GM12878 (cell line): ENCODE results near the gene SPINK4. TPM values are rescaled to one million over a fixed set of nuclear protein-coding genes. Genes with fewer than 3 reads are reported as not detected.
A peak's percentile ranks its signal among the peaks of the same experiment; 100 is the strongest.

Experiments used
- BCL11A ChIP-seq: IDR thresholded peaks from 2 replicates; pipeline ENCODE4 v1.6.1; 2011; ENCODE audit warnings: low read depth, low read length
- CHD2 ChIP-seq: IDR thresholded peaks from 2 replicates; pipeline ENCODE4 v1.6.1; 2011; ENCODE audit warnings: low read depth, low read length, improper control_type of control experiment, borderline replicate concordance
- CREB1 ChIP-seq: IDR thresholded peaks from 2 replicates; pipeline ENCODE4 v1.6.1; 2012; ENCODE audit warnings: low read depth, mild to moderate bottlenecking, inconsistent platforms
- EZH2 ChIP-seq: IDR thresholded peaks from 2 replicates; pipeline ENCODE4 v1.6.1; 2012; ENCODE audit warnings: low read depth, mild to moderate bottlenecking, control low read depth, inconsistent platforms, low read length, borderline replicate concordance; ENCODE audit not compliant: control insufficient read depth
- HCFC1 ChIP-seq: fragments of 150-350 bp; IDR thresholded peaks from 2 replicates; pipeline ENCODE4 v1.6.1; 2014; ENCODE audit warnings: low read length
- JUND ChIP-seq: IDR thresholded peaks from 2 replicates; pipeline ENCODE4 v1.6.1; 2012; ENCODE audit warnings: low read depth, mild to moderate bottlenecking, low read length, improper control_type of control experiment, moderate library complexity
- MYB ChIP-seq: fragments of 150-350 bp; IDR thresholded peaks from 2 replicates; pipeline ENCODE4 v1.6.1; 2014; ENCODE audit warnings: mild to moderate bottlenecking, low read depth, low read length, borderline replicate concordance
- MYC ChIP-seq: IDR thresholded peaks from 2 replicates; pipeline ENCODE4 v1.6.1; 2011; ENCODE audit warnings: mild to moderate bottlenecking, low read length, moderate library complexity, inconsistent platforms; ENCODE audit not compliant: insufficient read depth, insufficient replicate concordance, insufficient read length, severe bottlenecking
- NFIC ChIP-seq: IDR thresholded peaks from 2 replicates; pipeline ENCODE4 v1.6.1; 2012; ENCODE audit warnings: low read depth, mild to moderate bottlenecking, inconsistent platforms, low read length, moderate library complexity
- NFYA ChIP-seq: IDR thresholded peaks from 2 replicates; pipeline ENCODE4 v1.6.1; 2011; ENCODE audit warnings: low read depth, mild to moderate bottlenecking, low read length, improper control_type of control experiment, borderline replicate concordance
- PKNOX1 ChIP-seq: fragments of 450-650 bp; IDR thresholded peaks from 2 replicates; pipeline ENCODE4 v1.6.1; 2016; ENCODE audit warnings: mild to moderate bottlenecking
- RCOR1 ChIP-seq: conservative IDR thresholded peaks from 2 replicates; pipeline ENCODE4 v1.6.1; 2012; ENCODE audit warnings: low read depth, low read length, improper control_type of control experiment
- SMARCA5 ChIP-seq: fragments of 450-650 bp; IDR thresholded peaks from 2 replicates; pipeline ENCODE4 v1.6.1; 2017; ENCODE audit warnings: mild to moderate bottlenecking
- SP1 ChIP-seq: IDR thresholded peaks from one replicate; pipeline ENCODE4 v1.6.1; 2011; ENCODE audit warnings: low read depth, low read length
- SPI1 ChIP-seq: IDR thresholded peaks from 2 replicates; pipeline ENCODE4 v1.6.1; 2011; ENCODE audit warnings: low read depth, mild to moderate bottlenecking, low read length, moderate library complexity, borderline replicate concordance; ENCODE audit not compliant: insufficient read depth
- SREBF2 ChIP-seq: IDR thresholded peaks from 2 replicates; pipeline ENCODE4 v1.6.1; 2012; ENCODE audit warnings: mild to moderate bottlenecking, low read length
- SRF ChIP-seq, 2 experiments: IDR thresholded peaks; 2 replicates each; pipeline ENCODE4 v1.6.1; 2011; ENCODE audit warnings: low read depth in 2 of 2, low read length in 2 of 2, mild to moderate bottlenecking in 1 of 2, moderate library complexity in 1 of 2
- TARDBP ChIP-seq: IDR thresholded peaks from 2 replicates; pipeline ENCODE4 v1.6.1; 2016; ENCODE audit warnings: borderline replicate concordance
- ZBTB33 ChIP-seq: fragments of 450-650 bp; IDR thresholded peaks from 2 replicates; pipeline ENCODE4 v1.6.1; 2017; ENCODE audit warnings: mild to moderate bottlenecking
- ZNF24 ChIP-seq: fragments of 450-650 bp; IDR thresholded peaks from 2 replicates; pipeline ENCODE4 v1.6.1; 2017; ENCODE audit warnings: antibody characterized with exemption, mild to moderate bottlenecking
- polyA plus RNA-seq, 11 experiments: library from polyadenylated mRNA; depleted of rRNA in 4 of 11; unstranded in 6 of 11; stranded (reverse) in 5 of 11; fragments of >200 nt; fragmentation: Nextera tagmentation in 4 of 11; fragmentation: Illumina TruSeq in 1 of 11; extraction: Ambion mirVana in 4 of 11; extraction: Trizol in 1 of 11; gene quantifications; 1 replicate in 1 of 11; 2 replicates in 10 of 11; pipeline versions ENCODE4 v1.2.1 to v1.2.3, GENCODE V29; 2011 to 2016; ENCODE audit warnings: inconsistent platforms in 2 of 11, missing spikeins in 2 of 11, low read depth in 1 of 11
- total RNA-seq, 4 experiments: library from RNA; depleted of rRNA in 3 of 4; stranded (reverse); fragments of >200 nt in 3 of 4; fragmentation: Illumina TruSeq in 1 of 4; extraction: Trizol in 1 of 4; gene quantifications; 2 replicates each; pipeline versions ENCODE4 v1.2.1 to v1.2.3, GENCODE V29; 2013 to 2021
- TF ChIP-seq, protein P1 (sequence below): fragments of 450-650 bp; IDR thresholded peaks from 2 replicates; pipeline ENCODE4 v1.6.1; 2017; ENCODE audit warnings: mild to moderate bottlenecking, low read depth, inconsistent platforms; ENCODE audit not compliant: poor library complexity, severe bottlenecking
- TF ChIP-seq, protein P2 (sequence below): fragments of 450-650 bp; IDR thresholded peaks from 2 replicates; pipeline ENCODE4 v1.6.1; 2017; ENCODE audit warnings: antibody characterized with exemption, mild to moderate bottlenecking, moderate library complexity
- TF ChIP-seq, protein P3 (sequence below): IDR thresholded peaks from 2 replicates; pipeline ENCODE4 v1.6.1; 2012; ENCODE audit warnings: low read length, inconsistent platforms

Gene SPINK4
- total and polyA plus RNA-seq, 10 of the 15 experiments (the other 5 are each of a cell fraction or from before 2014, with no cell fraction given): not detected

DNA sequence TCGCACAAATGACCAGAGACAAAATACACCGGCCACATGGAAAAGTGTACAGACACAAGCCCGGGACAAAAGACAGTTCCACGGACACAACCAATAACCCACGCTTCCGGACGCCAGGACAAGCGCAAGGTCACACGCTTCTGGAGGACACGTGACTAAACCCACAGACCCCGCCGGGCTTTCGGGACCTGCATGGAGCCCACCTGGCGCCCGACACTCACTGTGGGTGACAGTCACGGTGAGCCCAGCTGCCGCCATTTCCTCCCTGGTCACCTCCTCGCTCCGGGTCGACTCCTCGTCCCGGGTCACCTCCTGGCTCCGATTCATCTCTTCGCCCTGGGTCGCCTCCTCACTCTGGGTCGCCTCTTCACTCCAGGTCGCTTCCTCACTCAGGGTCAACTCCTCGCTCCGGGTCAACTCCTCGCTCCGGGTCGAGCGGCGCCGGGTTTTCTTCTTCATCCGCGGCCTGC lies 24.1 kb downstream of the SPINK4 start (continued):
- TF ChIP-seq MYB: no peak
- TF ChIP-seq SP1: no peak
- TF ChIP-seq CHD2: no peak
- TF ChIP-seq, protein P1, sequence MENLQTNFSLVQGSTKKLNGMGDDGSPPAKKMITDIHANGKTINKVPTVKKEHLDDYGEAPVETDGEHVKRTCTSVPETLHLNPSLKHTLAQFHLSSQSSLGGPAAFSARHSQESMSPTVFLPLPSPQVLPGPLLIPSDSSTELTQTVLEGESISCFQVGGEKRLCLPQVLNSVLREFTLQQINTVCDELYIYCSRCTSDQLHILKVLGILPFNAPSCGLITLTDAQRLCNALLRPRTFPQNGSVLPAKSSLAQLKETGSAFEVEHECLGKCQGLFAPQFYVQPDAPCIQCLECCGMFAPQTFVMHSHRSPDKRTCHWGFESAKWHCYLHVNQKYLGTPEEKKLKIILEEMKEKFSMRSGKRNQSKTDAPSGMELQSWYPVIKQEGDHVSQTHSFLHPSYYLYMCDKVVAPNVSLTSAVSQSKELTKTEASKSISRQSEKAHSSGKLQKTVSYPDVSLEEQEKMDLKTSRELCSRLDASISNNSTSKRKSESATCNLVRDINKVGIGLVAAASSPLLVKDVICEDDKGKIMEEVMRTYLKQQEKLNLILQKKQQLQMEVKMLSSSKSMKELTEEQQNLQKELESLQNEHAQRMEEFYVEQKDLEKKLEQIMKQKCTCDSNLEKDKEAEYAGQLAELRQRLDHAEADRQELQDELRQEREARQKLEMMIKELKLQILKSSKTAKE: no peak
- TF ChIP-seq ZBTB33: no peak
- no peak; the same call in 1 of the 2 replicates for TF ChIP-seq PKNOX1
- TF ChIP-seq CREB1: no peak
- no peak for TF ChIP-seq MYC
- TF ChIP-seq, protein P2, sequence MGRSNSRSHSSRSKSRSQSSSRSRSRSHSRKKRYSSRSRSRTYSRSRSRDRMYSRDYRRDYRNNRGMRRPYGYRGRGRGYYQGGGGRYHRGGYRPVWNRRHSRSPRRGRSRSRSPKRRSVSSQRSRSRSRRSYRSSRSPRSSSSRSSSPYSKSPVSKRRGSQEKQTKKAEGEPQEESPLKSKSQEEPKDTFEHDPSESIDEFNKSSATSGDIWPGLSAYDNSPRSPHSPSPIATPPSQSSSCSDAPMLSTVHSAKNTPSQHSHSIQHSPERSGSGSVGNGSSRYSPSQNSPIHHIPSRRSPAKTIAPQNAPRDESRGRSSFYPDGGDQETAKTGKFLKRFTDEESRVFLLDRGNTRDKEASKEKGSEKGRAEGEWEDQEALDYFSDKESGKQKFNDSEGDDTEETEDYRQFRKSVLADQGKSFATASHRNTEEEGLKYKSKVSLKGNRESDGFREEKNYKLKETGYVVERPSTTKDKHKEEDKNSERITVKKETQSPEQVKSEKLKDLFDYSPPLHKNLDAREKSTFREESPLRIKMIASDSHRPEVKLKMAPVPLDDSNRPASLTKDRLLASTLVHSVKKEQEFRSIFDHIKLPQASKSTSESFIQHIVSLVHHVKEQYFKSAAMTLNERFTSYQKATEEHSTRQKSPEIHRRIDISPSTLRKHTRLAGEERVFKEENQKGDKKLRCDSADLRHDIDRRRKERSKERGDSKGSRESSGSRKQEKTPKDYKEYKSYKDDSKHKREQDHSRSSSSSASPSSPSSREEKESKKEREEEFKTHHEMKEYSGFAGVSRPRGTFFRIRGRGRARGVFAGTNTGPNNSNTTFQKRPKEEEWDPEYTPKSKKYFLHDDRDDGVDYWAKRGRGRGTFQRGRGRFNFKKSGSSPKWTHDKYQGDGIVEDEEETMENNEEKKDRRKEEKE: no peak
- TF ChIP-seq EZH2: no peak
- no peak for TF ChIP-seq RCOR1
- no peak for TF ChIP-seq SRF (IDR thresholded peaks at IDR 0.05; ENCODE audit: low read depth in 2 of 2, low read length in 2 of 2)
- TF ChIP-seq, protein P3, sequence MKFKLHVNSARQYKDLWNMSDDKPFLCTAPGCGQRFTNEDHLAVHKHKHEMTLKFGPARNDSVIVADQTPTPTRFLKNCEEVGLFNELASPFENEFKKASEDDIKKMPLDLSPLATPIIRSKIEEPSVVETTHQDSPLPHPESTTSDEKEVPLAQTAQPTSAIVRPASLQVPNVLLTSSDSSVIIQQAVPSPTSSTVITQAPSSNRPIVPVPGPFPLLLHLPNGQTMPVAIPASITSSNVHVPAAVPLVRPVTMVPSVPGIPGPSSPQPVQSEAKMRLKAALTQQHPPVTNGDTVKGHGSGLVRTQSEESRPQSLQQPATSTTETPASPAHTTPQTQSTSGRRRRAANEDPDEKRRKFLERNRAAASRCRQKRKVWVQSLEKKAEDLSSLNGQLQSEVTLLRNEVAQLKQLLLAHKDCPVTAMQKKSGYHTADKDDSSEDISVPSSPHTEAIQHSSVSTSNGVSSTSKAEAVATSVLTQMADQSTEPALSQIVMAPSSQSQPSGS: no peak
- no peak for TF ChIP-seq NFYA
- TF ChIP-seq HCFC1: no peak
- peak; percentile 11; the same call in 1 of the 2 replicates for TF ChIP-seq SPI1
- TF ChIP-seq SREBF2: no peak
- no peak for TF ChIP-seq ZNF24
- TF ChIP-seq SMARCA5: peak; percentile 79; the same call in 1 of the 2 replicates
- no peak for TF ChIP-seq TARDBP
- TF ChIP-seq NFIC: no peak
- TF ChIP-seq JUND: no peak
- no peak for TF ChIP-seq BCL11A
